NCI-H187 (cell line): ENCODE data around the gene TANC2.

Source experiments
- DNase-seq, 2 experiments: peaks; one replicate each; lab custom pipeline; 2025; lab: John Stamatoyannopoulos, UW

Gene TANC2

GRCh38 chr17:62965686-62966425 lies at the start of gene TANC2:
TSS of gene TANC2 (plus strand) at chr17:62966235. CDS start at chr17:63009560, 43,325 bp downstream.
- DNase-seq, result peak; percentile 76 to 78

DNA sequence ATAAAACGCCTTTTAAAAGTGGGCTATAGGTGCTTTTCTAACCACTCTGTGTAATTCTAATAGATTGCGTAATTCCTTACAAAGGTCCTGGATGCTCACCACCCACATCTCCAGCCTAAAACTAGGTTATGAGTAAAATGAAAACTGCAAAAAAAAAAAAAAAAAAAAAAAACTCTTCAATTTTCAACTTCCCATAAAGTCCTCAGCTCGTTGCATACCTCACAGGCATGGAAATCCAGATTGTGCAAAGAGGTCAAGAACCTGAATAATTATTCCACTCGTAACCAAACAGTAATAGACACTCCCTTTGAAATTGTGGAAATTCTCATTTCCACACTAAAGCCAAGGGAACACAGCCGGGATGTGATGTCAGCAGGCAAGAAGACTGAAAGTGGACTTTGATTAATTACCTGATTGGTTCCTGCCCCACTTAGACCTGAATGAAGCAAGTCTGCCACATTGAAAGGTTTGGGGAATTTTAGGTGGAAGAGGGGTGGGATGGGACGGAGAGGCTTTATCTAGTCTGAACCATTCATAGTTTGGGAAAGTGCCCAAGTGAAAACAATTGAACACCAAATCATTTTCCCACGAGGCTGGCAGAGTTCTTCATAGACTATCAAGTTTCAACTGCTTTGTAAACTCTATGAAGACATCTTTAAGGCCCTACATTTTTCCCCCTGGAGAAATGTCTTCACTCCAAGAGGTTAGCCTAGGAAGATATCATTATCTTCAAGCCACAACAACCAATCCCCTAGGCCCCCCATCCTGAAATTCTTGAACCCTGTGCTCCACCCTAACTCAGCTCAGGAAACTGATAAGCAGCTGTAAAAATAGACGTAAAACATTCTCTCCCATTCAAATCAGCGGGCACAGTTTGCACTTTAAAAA lies 49.1 kb upstream of the TANC2 start:
- DNase-seq, result no peak

DNA sequence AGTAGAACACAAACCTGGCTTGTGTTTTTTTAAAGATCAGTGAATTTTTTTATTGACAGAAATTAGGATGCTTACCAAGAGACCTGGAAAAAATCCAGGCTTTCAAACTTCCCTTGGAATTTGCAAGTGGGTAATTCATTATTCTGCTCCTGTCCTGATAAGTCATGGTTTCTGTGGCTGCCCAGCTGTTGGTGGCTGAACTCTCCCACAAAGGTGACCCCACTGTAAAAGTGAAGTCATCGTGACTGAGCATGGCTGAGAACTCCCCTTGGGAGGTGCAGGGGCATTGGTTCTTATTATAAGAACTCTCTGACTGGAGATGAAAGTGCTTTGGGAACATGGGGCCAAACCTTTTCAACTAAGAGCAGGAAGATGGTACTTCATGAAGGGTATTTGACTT lies 46.6 kb upstream of the TANC2 start:
- no peak for DNase-seq

- DNase-seq, result no peak
Measured at GRCh38 chr17:62920300-62920699, 45.7 kb upstream of the TANC2 start.

- no peak for DNase-seq
Measured at GRCh38 chr17:62921817-62922216, 44.2 kb upstream of the TANC2 start.

GRCh38 chr17:62923258-62924150 lies 42.5 kb upstream of the TANC2 start:
- DNase-seq, result no peak

DNA sequence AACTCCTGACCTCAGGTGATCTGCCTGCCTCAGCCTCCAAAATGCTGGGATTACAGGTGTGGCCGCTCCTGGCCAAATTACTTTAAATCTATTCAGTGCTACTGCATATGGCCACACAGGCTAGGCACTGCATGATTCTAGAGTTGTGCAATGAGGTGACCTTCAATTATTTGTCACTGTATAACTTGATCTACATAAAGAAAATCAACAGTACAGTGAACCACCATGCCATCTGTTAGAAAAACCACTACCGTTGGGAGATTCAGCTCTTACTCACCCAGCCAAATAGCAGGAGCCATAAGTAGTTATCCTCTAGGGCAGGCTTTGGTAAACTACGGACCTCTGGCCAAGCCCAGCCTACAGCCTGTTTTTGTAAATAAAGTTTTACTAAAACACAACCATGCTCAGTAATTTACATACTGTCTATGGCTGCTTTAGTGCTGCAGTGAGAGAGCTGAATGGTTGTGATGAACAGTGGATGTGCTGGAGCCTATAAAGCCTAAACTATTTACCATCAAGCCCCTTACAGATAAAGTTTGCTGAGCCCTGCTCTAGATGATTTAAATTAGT lies 40.7 kb upstream of the TANC2 start:
- DNase-seq, result no peak

DNA sequence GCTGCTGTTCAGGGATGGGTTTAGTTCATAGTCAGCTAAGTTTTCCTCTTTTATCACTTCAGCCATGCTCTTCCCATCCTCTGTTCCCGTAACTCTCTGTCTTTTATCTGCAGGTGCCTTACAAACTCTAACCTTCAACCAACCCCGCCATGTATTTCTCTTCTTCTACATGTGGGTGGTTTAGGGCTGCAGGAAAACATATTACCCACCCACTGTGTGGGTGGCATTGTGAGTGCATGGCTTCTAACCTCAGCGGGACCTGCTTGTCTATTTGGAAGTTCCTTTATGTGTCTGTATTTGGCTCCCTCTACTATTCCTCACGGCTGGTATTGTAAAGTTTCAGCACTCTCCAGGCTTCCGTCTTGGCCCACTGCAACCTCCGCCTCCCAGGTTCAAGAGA lies 39.0 kb upstream of the TANC2 start:
- no peak for DNase-seq

DNA sequence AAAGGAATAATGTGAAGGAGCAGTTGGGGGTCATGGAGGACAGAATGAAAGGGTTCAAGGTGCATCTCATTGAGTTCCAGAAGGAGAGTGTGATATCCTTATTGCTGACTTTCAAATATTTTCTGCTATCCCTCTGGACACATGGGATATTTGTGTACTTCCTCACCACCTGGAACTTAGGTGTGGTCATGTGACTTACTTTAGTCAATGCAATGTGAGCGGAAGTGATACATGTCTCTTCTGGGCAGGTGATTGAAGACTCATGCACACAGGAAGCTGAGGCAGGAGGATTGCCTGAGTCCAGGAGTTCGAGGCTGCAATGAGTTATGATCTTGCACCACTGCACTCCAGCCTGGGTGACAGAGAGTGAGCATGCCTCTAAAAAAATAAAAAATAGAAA lies 36.7 kb upstream of the TANC2 start:
- no peak for DNase-seq

GRCh38 chr17:62931101-62931500 lies 34.9 kb upstream of the TANC2 start:
- DNase-seq, result no peak

DNA sequence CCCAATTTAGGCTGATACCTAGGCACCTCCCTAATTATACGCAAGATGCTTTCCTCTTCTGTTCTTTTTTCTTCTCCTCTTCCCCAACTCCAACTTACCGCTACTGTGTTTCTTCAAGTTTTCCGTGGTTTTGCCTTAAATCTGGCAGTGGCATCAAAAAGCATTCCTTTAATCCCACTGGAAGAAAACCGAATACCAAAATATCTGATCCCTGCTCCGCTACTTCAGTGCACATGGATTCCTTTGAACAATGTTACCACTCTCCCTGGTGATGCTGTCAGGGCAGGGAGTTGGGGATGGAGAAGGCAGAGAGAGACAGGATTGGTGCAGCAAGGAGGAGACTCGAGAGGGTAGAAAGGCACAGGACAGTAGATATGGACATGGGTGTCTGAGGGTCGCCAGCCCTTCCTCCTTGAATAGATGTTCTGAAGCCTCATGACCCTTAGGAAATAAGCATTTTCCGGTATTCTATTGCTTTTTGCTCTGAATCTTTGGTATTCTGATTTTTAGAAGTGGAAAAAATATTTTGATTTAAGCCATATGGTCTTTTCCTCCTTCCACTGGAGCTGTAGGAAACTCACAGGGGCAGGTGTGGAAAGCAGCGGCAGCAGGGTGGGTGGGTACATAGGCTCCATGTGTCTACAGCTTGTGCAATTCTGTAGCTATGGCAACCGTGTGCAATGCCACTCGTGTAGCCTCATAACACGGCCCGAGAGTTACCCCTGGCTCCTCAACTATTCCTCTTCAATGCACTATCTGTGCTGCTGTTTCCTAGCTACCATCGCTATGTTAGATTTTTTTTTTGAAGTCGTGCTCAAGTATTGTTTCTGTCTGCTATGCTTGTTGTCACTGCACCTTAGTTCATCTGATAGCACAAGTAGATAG lies 32.3 kb upstream of the TANC2 start:
- DNase-seq, result no peak

DNA sequence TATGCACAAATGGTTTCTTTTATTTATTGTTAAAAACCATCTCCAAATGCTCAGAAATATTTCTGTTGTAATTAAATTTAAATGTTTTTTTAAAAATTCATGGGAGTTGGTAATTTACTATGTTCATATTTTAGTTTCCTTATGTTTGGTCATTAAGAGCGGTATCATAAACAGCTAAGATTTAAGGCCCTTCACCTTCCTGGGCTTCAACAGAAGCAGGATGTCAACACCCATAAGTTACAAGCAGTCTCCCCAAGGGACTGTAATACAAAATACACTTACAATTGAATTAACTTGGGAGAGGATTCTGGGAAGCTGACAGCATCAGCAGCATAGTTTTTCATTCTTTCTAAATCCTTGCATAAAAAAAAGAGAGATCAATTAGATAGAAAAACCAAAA lies 30.9 kb upstream of the TANC2 start:
- DNase-seq, result no peak

DNA sequence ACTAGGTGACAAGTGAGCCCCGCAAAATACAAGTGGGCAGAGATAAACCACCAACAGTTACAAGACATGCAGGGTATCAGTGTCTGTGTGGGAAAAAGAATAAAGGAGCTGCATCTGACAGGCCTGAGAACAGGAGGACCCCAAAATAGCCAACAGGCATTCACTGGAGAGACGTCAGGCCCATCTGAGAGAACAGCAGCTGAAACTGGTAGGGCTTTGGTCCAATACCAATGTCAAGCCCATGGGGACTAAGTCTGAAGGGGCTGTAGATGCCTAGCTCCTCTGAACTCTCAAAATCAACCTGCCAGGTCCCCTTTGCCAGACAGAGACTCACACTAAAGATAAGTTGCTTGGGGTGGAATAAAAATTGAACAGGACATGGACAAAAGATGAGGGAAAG lies 30.5 kb upstream of the TANC2 start:
- DNase-seq, result no peak

DNA sequence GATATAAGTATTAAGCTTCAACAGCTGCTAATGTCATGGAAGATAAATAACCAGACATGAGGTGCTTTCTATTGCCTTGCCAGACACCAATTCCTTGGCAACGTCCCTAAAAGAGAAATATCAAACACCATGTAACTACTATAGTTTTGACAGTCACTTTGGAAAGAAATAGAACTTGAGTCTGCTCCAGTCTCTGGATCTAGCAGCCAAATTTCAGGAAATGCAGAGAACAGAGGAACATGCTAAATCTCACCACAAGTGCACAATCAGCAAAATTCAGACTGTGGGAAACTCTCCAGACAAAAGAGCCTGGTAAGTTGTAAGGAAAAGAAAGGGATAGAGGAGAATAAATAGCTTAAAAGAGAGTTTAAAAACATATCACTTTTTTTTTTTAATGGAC lies 28.4 kb upstream of the TANC2 start:
- no peak for DNase-seq

DNA sequence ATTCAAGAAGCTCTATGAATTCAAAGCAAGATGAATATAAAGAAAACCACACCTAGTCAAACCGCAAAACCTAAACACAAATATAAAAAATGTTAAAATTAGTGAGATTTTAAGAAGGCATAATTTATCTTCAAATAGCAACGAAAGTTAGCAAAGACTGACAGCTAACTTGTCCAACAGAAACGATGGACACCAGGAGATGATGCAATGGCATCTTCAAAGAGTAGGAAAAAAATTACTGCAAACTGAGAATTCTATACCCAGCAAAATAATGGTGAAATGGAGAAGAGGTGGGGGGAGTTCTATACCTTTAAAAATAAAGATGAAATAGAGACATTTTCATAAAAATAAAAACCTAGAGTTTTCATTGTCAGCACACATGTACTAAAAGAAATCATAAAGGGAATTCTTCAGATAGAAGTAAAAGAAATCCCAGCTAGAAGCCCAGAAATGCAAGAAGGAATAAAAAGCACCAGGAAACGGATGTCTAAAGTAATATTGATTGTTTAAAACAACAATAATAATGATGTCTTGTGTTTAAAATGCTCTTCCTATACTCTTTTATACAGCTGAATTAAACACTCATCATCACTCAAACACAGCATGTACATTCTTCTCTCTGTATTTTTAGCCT lies 24.6 kb upstream of the TANC2 start:
- no peak for DNase-seq

- DNase-seq, result no peak
Measured at GRCh38 chr17:62948370-62948769, 17.7 kb upstream of the TANC2 start.

DNA sequence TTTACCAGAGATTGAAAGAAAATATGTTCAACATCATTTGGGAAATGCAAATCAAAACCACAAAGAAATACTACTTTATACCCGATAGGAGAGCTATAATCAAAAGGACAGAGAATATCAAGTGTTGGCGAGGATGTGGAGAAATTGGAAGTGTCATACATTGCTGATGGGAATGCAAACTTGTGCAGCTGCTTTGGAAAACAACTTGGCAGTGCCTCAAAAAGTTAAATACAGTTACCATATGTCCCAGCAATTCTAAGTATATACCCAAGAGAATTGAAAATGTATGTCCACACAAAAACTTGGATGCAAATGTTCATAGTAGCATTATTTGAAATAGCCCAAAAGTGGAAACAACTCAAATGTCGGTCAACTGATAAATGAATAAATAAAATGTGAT lies 17.0 kb upstream of the TANC2 start:
- DNase-seq, result no peak

GRCh38 chr17:62950067-62950466 lies 16.0 kb upstream of the TANC2 start:
- DNase-seq, result no peak

- no peak for DNase-seq
Measured at GRCh38 chr17:62955841-62956352, 10.1 kb upstream of the TANC2 start.

- DNase-seq, result no peak
Measured at GRCh38 chr17:62963296-62963695, 2.7 kb upstream of the TANC2 start.
